Measurements from ENCODE around the gene B3GALT4.

B3GALT4 gene

GRCh38 chr6:33324125-33324524 lies 47.2 kb downstream of the B3GALT4 start:
- no peak for TF ChIP-seq CTCF (IDR thresholded peaks at IDR 0.05)

Measured in LNCAP (cell line).